SK-N-MC (cell line): Measurements from ENCODE around the gene SNX10.

Experiments used
- EZH2 ChIP-seq: fragments of 200-600 bp; sonication (generic); IDR thresholded peaks from one replicate; pipeline ENCODE4 v1.6.1; 2017; ENCODE audit warnings: antibody characterized with exemption
- POLR2AphosphoS5 ChIP-seq: IDR thresholded peaks from 2 replicates; pipeline ENCODE4 v1.6.1; 2012; ENCODE audit warnings: mild to moderate bottlenecking, low read depth, low read length, borderline replicate concordance

DNA sequence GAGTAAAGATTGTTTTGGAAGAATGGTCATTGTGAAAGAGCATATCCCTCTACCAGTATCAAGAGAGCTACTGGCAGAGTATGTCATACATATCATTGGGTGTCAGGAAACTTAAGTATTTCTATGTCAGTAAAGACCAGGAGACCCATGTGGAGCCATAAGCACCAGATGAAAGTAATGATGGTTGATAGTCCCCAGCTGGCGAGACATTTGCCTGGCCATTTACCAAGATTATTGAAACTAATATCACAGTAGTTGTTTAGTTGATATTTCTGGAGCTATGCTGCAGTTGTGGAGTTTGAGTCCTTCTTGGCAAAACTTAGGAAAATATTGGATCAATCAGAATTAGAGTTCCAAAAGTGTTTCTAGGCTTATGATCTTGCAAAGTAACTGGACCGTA lies 114.8 kb downstream of the SNX10 start:
- TF ChIP-seq POLR2AphosphoS5 = no peak
- no peak for TF ChIP-seq EZH2
